Common myeloid progenitor, CD34-positive (primary cell): ENCODE results near the gene DDO.

Experiments
- CTCF ChIA-PET: fragments of 350-600 bp; sonication (Branson Sonifier 250); formaldehyde crosslinking; loops from one replicate; lab custom pipeline; 2021; ENCODE audit warnings: antibody characterized with exemption; lab: Charles Lee
- POLR2A ChIA-PET: fragments of 350-600 bp; sonication (Branson Sonifier 250); formaldehyde crosslinking; loops from one replicate; lab custom pipeline; 2021; ENCODE audit warnings: antibody characterized with exemption; lab: Charles Lee
- DNase-seq, 3 donors: peaks; one replicate each; pipeline versions ENCODE4 v3.0.0 to v3.0.0-alpha.2; 2013
- H3K27ac ChIP-seq, 2 experiments: 1 replicate in 1 of 2; 2 replicates in 1 of 2; pipeline ENCODE4 v1.7.0; 2013; ENCODE audit warnings: inconsistent platforms in 2 of 2, low read length in 2 of 2, mild to moderate bottlenecking in 2 of 2, low read depth in 1 of 2, moderate library complexity in 1 of 2; ENCODE audit not compliant: severe bottlenecking in 2 of 2, insufficient read depth in 1 of 2, poor library complexity in 1 of 2
- H3K27me3 ChIP-seq, 5 experiments: replicated peaks in 2 of 5; 1 replicate in 3 of 5; 2 replicates in 2 of 5; pipeline versions ENCODE4 v1.6.1 to v1.7.0; 2013; ENCODE audit warnings: low read length in 4 of 5, mild to moderate bottlenecking in 2 of 5, moderate library complexity in 2 of 5, inconsistent platforms in 1 of 5; ENCODE audit not compliant: insufficient read depth in 5 of 5, control insufficient read depth in 4 of 5
- H3K36me3 ChIP-seq, 4 experiments: 1 replicate in 2 of 4; 2 replicates in 2 of 4; pipeline versions ENCODE4 v1.6.1 to v1.7.0; 2013; ENCODE audit warnings: low read length in 3 of 4, control low read depth in 1 of 4, mild to moderate bottlenecking in 1 of 4; ENCODE audit not compliant: control insufficient read depth in 4 of 4, insufficient read depth in 4 of 4
- H3K4me1 ChIP-seq, 4 experiments: 1 replicate in 3 of 4; 2 replicates in 1 of 4; pipeline versions ENCODE4 v1.6.1 to v1.7.1; 2013; ENCODE audit warnings: low read length in 3 of 4, mild to moderate bottlenecking in 3 of 4, control low read depth in 1 of 4, inconsistent platforms in 1 of 4, moderate library complexity in 1 of 4; ENCODE audit not compliant: control insufficient read depth in 4 of 4, insufficient read depth in 4 of 4; ENCODE audit errors: control extremely low read depth in 1 of 4
- H3K4me3 ChIP-seq, 7 experiments: 1 replicate in 4 of 7; 2 replicates in 3 of 7; pipeline versions ENCODE4 v1.5.1 to v1.7.0; 2013; ENCODE audit warnings: mild to moderate bottlenecking in 7 of 7, low read length in 6 of 7, moderate library complexity in 6 of 7, inconsistent platforms in 2 of 7, low read depth in 2 of 7, control low read depth in 1 of 7; ENCODE audit not compliant: insufficient read depth in 4 of 7, control insufficient read depth in 1 of 7; ENCODE audit errors: extremely low read depth in 1 of 7
- H3K9me3 ChIP-seq, 5 experiments: 1 replicate in 4 of 5; 2 replicates in 1 of 5; pipeline versions ENCODE4 v1.6.1 to v1.7.1; 2013; ENCODE audit warnings: low read length in 4 of 5, mild to moderate bottlenecking in 2 of 5, inconsistent platforms in 1 of 5, low read depth in 1 of 5, moderate library complexity in 1 of 5; ENCODE audit not compliant: control insufficient read depth in 4 of 5, insufficient read depth in 2 of 5; ENCODE audit errors: control extremely low read depth in 1 of 5
- WGBS: methylation state at CpG from one replicate; pipeline ENCODE4 v1.1.5; 2013; ENCODE audit not compliant: insufficient coverage; 5-methylcytosine and 5-hydroxymethylcytosine counted together

The DDO gene

GRCh38 chr6:110357664-110358552, 57.5 kb downstream of the DDO start, which contains the start of gene METTL24:
METTL24 (minus strand) TSS chr6:110358349; CDS start chr6:110358272, 77 bp downstream.
- Histone ChIP-seq H3K36me3 (no peaks in the 10 kb centered on the region), H3K4me1 (peaks cover 0 to 21% (median 15%) of the 10 kb centered on the region in 4 experiments), H3K9me3 (no peaks in the 10 kb centered on the region), H3K27ac (no peak within 1 kb of the TSS), H3K4me3 (peak within 1 kb of the TSS; percentile 46 to 84 (median 63)), H3K27me3 (peaks cover 0 to 5% (median 0%) of the 10 kb centered on the region in 5 experiments)
- ChIA-PET POLR2A (no interaction called here), CTCF (interaction anchor here (1.2 to 1.4 kb wide), 2 partner anchors 11 to 34 kb away, joined by 3 to 5 read pairs; no protein-coding TSS in a partner anchor)
- DNase-seq: peak; percentile 35 to 74 (median 65)
- under 1% methylated on average over 97 of the region's 107 CpGs for WGBS

- peaks cover 0 to 5% (median 0%) of the 10 kb centered on the region in 5 experiments for H3K27me3 ChIP-seq
- ChIA-PET CTCF (interaction anchor here (0.9 kb wide), 1 partner anchor 35 kb away, joined by 3 read pairs; no protein-coding TSS in a partner anchor), POLR2A (no interaction called here)
Observed at GRCh38 chr6:110357298-110357663, 58.1 kb downstream of the DDO start.

GRCh38 chr6:110356778-110357177, 58.6 kb downstream of the DDO start:
- POLR2A ChIA-PET: interaction anchor here (0.7 kb wide), 1 partner anchor 652 kb away, joined by 6 read pairs; no protein-coding TSS in a partner anchor
- Histone ChIP-seq H3K27ac (no peak overlapping the region), H3K9me3 (no peaks in the 10 kb centered on the region), H3K36me3 (no peaks in the 10 kb centered on the region), H3K4me1 (peaks cover 0 to 21% (median 15%) of the 10 kb centered on the region in 4 experiments), H3K4me3 (peak overlapping the region in 3 of 7 experiments; percentile 76 to 84 (median 78)), H3K27me3 (peaks cover 0 to 5% (median 0%) of the 10 kb centered on the region in 5 experiments)
- no peak for DNase-seq
- WGBS: 78% methylated on average over 15 of the region's 15 CpGs
- CTCF ChIA-PET: interaction anchor here (0.9 kb wide), 1 partner anchor 35 kb away, joined by 3 read pairs; no protein-coding TSS in a partner anchor

More at GRCh38 chr6:110357298-110357663, 58.1 kb downstream of the DDO start:
- H3K4me1 ChIP-seq: peaks cover 0 to 21% (median 15%) of the 10 kb centered on the region in 4 experiments
- H3K9me3 ChIP-seq: no peaks in the 10 kb centered on the region
- H3K4me3 ChIP-seq: peak overlapping the region; percentile 46 to 84 (median 63)
- no peak overlapping the region for H3K27ac ChIP-seq
- no peak for DNase-seq
- no peaks in the 10 kb centered on the region for H3K36me3 ChIP-seq
- WGBS: 56% methylated on average over 13 of the region's 14 CpGs

DNA sequence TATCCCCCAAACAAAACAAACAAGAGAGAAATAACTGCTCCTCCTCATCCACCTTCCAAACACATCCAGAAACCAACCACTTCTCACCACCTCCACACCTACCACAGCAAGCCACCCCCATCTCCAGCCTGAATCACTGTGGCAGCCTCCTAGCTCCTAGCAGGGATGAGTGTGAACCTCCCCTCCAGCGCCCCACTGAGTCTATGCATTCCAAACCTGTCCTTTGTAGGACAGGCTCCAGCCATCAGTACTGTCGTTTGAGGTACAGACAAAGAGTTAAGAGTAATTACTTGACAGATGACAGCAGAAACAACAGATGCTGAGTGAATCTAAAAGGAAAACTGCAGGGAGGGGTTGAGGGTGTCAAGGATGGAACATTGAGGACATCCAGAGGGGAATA, 59.6 kb downstream of the DDO start:
- POLR2A ChIA-PET: no interaction called here
- no peak overlapping the region for H3K4me3 ChIP-seq
- H3K9me3 ChIP-seq: no peaks in the 10 kb centered on the region
- no peak for DNase-seq
- no CpG with 5 or more reads among the region's 2 CpGs for WGBS
- peaks cover 0 to 21% (median 15%) of the 10 kb centered on the region in 4 experiments for H3K4me1 ChIP-seq
- H3K36me3 ChIP-seq: no peaks in the 10 kb centered on the region
- CTCF ChIA-PET: interaction anchor here (3.6 kb wide), 1 partner anchor 10 kb away, joined by 16 read pairs; no protein-coding TSS in a partner anchor
- no peak overlapping the region for H3K27ac ChIP-seq
- H3K27me3 ChIP-seq: peaks cover 0 to 5% (median 0%) of the 10 kb centered on the region in 5 experiments

- Histone ChIP-seq H3K27ac (no peak overlapping the region), H3K9me3 (no peaks in the 10 kb centered on the region), H3K4me3 (no peak overlapping the region), H3K36me3 (no peaks in the 10 kb centered on the region), H3K27me3 (peaks cover 0 to 5% (median 0%) of the 10 kb centered on the region in 5 experiments), H3K4me1 (peaks cover 0 to 21% (median 15%) of the 10 kb centered on the region in 4 experiments)
- ChIA-PET CTCF (interaction anchor here (3.6 kb wide), 1 partner anchor 10 kb away, joined by 16 read pairs; no protein-coding TSS in a partner anchor), POLR2A (no interaction called here)
- 100% methylated on average over 1 of the region's 2 CpGs for WGBS
- DNase-seq: no peak
Observed at GRCh38 chr6:110355022-110355421, 60.4 kb downstream of the DDO start.

DNA sequence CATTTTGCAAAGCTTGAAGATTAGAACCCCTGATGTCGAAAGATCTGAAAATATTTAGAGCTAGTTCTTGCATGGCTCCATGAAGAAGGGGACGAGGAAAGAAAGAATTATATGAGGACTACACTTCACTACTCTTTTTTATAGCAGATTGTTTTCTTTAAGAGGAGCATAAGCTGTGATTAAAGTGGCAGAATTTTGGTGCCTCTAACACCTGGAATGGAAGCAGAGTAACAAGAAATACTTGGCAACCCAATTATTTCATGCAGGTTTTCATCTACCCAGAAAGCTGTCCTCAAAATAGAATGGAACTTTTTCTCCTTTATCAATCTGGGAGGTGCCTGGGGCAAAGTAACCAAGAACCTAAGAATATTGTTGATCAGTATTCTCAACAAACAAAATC, 61.2 kb downstream of the DDO start:
- WGBS: no CpG with 5 or more reads among the region's 2 CpGs
- peaks cover 0 to 21% (median 15%) of the 10 kb centered on the region in 4 experiments for H3K4me1 ChIP-seq
- POLR2A ChIA-PET: no interaction called here
- H3K9me3 ChIP-seq: no peaks in the 10 kb centered on the region
- H3K27me3 ChIP-seq: peaks cover 0 to 5% (median 0%) of the 10 kb centered on the region in 5 experiments
- no peak overlapping the region for H3K27ac ChIP-seq
- no peak overlapping the region for H3K4me3 ChIP-seq
- no peaks in the 10 kb centered on the region for H3K36me3 ChIP-seq
- CTCF ChIA-PET: interaction anchor here (3.6 kb wide), 1 partner anchor 11 kb away, joined by 16 read pairs; no protein-coding TSS in a partner anchor
- no peak for DNase-seq
